ENCODE data around the gene RALGAPB. TPM values are rescaled to one million over a fixed set of nuclear protein-coding genes. Genes with fewer than 3 reads are reported as not detected.
"Not testable (repeated sequence)": the region's sequence is repeated elsewhere in the genome, so short reads cannot be mapped to it uniquely, and the experiment has no call there.

Gene RALGAPB
- total RNA-seq, 1 donor from 2014 or later: 20.8 TPM

DNA sequence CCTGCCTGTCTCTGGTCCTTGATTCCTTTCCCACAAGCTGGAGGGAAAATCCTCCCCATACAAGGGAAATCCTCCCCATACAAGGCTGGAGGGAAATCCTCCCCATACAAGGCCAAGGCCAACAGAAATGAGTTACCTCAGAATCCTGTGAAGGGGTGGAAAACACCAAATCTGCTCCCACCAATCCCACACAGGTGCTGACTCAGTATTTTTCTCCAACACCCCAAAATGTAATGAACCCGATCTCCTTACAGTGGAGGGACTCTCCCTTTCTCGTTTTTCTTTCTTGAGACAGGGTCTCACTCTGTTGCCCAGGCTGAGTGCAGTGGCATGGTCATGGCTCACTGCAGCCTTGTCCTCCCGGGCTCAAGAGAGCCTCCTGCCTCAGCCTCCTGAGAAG lies 43.8 kb upstream of the RALGAPB start:
- DNase-seq (ENCODE audit: low read depth): no peak
- Histone ChIP-seq H3K4me3 (ENCODE audit: low read depth, low read length) (no peak overlapping the region), H3K27me3 (ENCODE audit: control insufficient read depth, insufficient read depth, low read length) (no peaks in the 10 kb centered on the region), H3K36me3 (ENCODE audit: control insufficient read depth, insufficient read depth, low read length) (peaks cover 71% of the 10 kb centered on the region)
- FAIRE-seq: no peak
- TF ChIP-seq, protein P1, sequence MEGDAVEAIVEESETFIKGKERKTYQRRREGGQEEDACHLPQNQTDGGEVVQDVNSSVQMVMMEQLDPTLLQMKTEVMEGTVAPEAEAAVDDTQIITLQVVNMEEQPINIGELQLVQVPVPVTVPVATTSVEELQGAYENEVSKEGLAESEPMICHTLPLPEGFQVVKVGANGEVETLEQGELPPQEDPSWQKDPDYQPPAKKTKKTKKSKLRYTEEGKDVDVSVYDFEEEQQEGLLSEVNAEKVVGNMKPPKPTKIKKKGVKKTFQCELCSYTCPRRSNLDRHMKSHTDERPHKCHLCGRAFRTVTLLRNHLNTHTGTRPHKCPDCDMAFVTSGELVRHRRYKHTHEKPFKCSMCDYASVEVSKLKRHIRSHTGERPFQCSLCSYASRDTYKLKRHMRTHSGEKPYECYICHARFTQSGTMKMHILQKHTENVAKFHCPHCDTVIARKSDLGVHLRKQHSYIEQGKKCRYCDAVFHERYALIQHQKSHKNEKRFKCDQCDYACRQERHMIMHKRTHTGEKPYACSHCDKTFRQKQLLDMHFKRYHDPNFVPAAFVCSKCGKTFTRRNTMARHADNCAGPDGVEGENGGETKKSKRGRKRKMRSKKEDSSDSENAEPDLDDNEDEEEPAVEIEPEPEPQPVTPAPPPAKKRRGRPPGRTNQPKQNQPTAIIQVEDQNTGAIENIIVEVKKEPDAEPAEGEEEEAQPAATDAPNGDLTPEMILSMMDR (IDR thresholded peaks at IDR 0.05; ENCODE audit: insufficient read depth, low read length, severe bottlenecking): no peak

DNA sequence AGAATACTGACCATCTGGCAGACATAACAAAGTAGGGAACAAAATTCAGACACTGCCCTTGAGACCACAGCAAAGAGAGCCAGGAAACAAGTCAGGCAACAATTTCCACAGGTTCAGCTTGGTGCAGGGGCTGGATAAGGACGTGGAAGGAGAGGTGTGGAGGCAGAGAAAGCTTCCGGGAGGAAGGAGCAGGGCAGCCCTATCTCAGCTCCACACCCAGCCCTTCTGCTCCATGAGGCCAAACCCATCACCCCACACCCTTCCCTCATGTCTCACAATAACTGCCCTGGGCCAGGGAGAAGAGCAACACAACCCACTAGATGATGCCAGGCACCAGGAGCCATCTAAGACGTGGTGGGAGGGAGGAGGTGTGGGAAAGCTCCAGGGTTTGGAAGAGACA lies 43.3 kb upstream of the RALGAPB start:
- no peak for FAIRE-seq
- Histone ChIP-seq H3K27me3 (ENCODE audit: control insufficient read depth, insufficient read depth, low read length) (no peaks in the 10 kb centered on the region), H3K36me3 (ENCODE audit: control insufficient read depth, insufficient read depth, low read length) (peaks cover 71% of the 10 kb centered on the region), H3K4me3 (ENCODE audit: low read depth, low read length) (no peak overlapping the region)
- TF ChIP-seq, protein P1 (IDR thresholded peaks at IDR 0.05; ENCODE audit: insufficient read depth, low read length, severe bottlenecking): no peak
- DNase-seq (ENCODE audit: low read depth): no peak

DNA sequence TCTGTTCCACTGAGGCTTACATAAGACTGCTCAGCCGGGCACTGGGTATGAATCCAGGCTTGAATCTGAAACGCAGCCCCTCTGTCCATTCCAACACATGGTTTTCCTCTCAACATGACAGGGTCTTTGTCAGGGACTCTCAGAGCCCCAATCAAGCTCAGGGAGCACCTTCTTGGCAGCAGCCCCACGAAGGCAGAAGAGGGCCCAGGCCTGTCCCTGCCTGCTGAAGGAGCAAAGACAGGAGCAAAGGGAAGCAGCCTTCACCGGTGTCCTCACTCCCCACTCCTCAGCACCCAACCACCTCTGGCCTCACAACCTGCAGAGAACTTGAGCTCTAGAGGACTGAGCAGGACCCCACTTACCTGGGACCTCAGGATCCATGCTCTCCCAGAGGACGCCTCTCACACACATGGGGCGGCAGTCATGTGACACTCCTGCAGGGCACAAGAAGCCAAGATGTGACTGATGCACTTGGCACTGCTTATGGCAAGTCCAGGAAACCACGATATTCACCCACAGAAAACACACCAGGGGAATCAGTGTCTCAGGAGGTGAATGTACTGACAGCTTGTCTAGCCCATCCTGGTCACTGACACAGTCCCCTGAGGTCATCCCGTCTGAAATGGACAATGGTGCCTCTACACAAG lies 41.8 kb upstream of the RALGAPB start:
- TF ChIP-seq, protein P1 (IDR thresholded peaks at IDR 0.05; ENCODE audit: insufficient read depth, low read length, severe bottlenecking): no peak
- DNase-seq (ENCODE audit: low read depth) (no peak), FAIRE-seq (no peak)
- H3K27me3 ChIP-seq (ENCODE audit: control insufficient read depth, insufficient read depth, low read length): no peaks in the 10 kb centered on the region
- H3K4me3 ChIP-seq (ENCODE audit: low read depth, low read length): no peak overlapping the region
- peaks cover 57% of the 10 kb centered on the region for H3K36me3 ChIP-seq (ENCODE audit: control insufficient read depth, insufficient read depth, low read length)

DNA sequence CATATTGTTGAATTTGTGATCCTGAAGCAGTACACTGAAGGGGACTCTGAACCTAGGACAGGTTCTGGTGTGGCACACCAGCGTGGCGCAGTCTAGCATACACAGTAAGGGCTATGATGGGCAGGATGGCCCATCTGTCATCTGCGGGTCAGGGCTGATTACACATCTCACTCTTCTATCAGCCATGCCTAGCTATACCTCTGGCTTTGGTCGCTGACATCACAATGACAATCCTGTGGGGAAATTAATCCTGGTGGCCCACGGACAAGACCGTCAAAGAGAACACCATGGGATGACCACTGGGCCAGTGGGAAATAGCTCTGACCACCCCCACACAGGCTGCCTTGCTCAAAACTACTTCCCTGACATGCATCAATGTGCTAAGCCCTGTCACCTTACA lies 40.4 kb upstream of the RALGAPB start:
- no peak for DNase-seq (ENCODE audit: low read depth)
- peaks cover 45% of the 10 kb centered on the region for H3K36me3 ChIP-seq (ENCODE audit: control insufficient read depth, insufficient read depth, low read length)
- no peak for FAIRE-seq
- no peaks in the 10 kb centered on the region for H3K27me3 ChIP-seq (ENCODE audit: control insufficient read depth, insufficient read depth, low read length)
- TF ChIP-seq, protein P1 (IDR thresholded peaks at IDR 0.05; ENCODE audit: insufficient read depth, low read length, severe bottlenecking): no peak
- no peak overlapping the region for H3K4me3 ChIP-seq (ENCODE audit: low read depth, low read length)

DNA sequence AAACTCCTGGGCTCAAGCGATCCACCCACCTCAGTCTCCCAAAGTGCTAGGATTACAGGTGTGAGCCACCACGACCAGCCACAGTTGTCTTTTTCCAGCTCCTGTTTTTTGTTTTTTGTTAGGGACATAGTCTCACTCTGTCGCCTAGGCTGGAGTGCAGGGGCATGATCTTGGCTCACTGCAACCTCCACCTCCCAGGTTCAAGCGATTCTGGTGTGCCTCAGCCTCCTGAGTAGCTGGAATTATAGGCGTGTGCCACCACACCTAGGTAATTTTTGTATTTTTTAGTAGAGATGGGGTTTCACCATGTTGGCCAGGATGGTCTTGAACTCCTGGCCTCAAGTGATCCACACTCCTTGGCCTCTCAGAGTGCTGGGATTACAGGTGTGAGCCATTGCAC lies 39.8 kb upstream of the RALGAPB start:
- not testable (repeated sequence) for FAIRE-seq; DNase-seq (ENCODE audit: low read depth); H3K4me3 ChIP-seq (ENCODE audit: low read depth, low read length); H3K27me3 ChIP-seq (ENCODE audit: control insufficient read depth, insufficient read depth, low read length)
- H3K36me3 ChIP-seq (ENCODE audit: control insufficient read depth, insufficient read depth, low read length): peaks cover 43% of the 10 kb centered on the region

DNA sequence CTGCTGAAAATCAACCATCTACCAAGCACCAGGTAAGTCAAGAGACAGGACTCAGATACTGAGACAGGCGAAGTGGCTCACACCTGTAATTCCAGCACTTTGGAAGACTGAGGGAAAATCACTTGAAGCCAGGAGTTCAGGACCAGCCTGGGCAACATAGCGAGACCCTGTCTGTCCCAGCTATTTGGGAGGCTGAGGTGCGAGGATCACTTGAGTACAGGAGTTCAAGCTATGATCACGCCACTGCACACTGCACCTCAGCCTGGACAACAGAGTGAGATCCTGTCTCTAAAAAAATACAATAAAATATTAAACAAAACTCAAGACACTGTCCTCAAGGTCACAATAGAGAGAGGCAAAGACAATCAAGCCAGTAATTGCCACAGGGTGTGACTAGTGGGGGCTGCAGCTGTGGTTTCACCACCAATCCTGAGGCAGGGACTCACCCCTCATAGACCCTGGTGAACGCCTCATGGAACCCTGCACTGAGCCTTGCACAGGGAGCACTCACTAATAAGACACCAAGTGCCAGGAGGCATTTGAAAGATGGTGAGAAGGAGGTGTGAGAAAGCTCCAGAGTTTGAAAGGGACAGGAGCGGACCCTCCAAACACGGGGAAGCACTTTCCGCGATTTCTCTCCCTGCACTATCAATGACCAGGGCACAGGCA lies 39.2 kb upstream of the RALGAPB start:
- Histone ChIP-seq H3K36me3 (ENCODE audit: control insufficient read depth, insufficient read depth, low read length) (peaks cover 38% of the 10 kb centered on the region), H3K4me3 (ENCODE audit: low read depth, low read length) (peak overlapping the region; percentile 96), H3K27me3 (ENCODE audit: control insufficient read depth, insufficient read depth, low read length) (no peaks in the 10 kb centered on the region)
- no peak for FAIRE-seq
- TF ChIP-seq, protein P1 (IDR thresholded peaks at IDR 0.05; ENCODE audit: insufficient read depth, low read length, severe bottlenecking): no peak
- DNase-seq (ENCODE audit: low read depth): no peak

Measured in bronchial epithelial cell (primary cell).